K562 (cell line): ENCODE measurements around the gene TAP2. TPM values are rescaled to one million over a fixed set of nuclear protein-coding genes. Genes with fewer than 3 reads are reported as not detected.

ENCODE experiments used
- ATAC-seq: fragments of 200-7000 bp; cut with Tn5 transposase; 3 replicates; pipeline ENCODE4 v1.9.1; 2020; ENCODE audit warnings: moderate library complexity
- BruUV-seq: library from RNA; stranded (reverse); fragments of 400-500 nt; replicated peaks from 2 replicates; lab custom pipeline; 2021; lab: Mats Ljungman, UMichigan
- CTCF ChIA-PET: fragments of 300-600 bp; formaldehyde crosslinking; extraction: SDS; loops from one replicate; lab custom pipeline; 2021; ENCODE audit warnings: low intra/inter-chr PET ratio; lab: Yijun Ruan, JAX
- POLR2A ChIA-PET: fragments of 300-600, 350-650 bp; sonication (Branson Sonifier 250); formaldehyde crosslinking; extraction: SDS; loops from one replicate; lab custom pipeline; 2021; ENCODE audit warnings: antibody characterized with exemption, inconsistent platforms; lab: Yijun Ruan, JAX
- DNase-seq, 4 experiments: peaks; one replicate each; pipeline versions ENCODE4 v3.0.0 to v3.0.0-alpha.2; 2011 to 2018; ENCODE audit warnings: low spot score in 3 of 4, mixed read lengths in 3 of 4; ENCODE audit errors: extremely low read depth in 1 of 4
- FAIRE-seq: peaks from 2 replicates; lab custom pipeline; 2011; peaks lifted over from hg19 to GRCh38; lab: Jason Lieb, UNC
- H2AFZ ChIP-seq: 2 replicates; pipeline ENCODE4 v1.6.0; 2011; ENCODE audit warnings: low read depth, low read length, control low read depth, inconsistent platforms
- H3K27ac ChIP-seq: fragments of 200-600 bp; 3 replicates; pipeline ENCODE4 v1.8.0; 2011; ENCODE audit warnings: low read depth, mild to moderate bottlenecking, control low read depth, inconsistent platforms, low read length, moderate library complexity, mixed read lengths; ENCODE audit errors: extremely low read depth
- H3K27me3 ChIP-seq, 2 experiments: fragments of 300-600 bp in 1 of 2; 2 replicates in 1 of 2; 3 replicates in 1 of 2; pipeline versions ENCODE4 v1.6.0 to v1.8.0; 2011; ENCODE audit warnings: inconsistent platforms in 2 of 2, low read length in 2 of 2, mild to moderate bottlenecking in 1 of 2, mixed read lengths in 1 of 2, moderate library complexity in 1 of 2; ENCODE audit not compliant: control insufficient read depth in 2 of 2, insufficient read depth in 2 of 2
- H3K36me3 ChIP-seq: fragments of 300-600 bp; 3 replicates; pipeline ENCODE4 v1.8.0; 2011; ENCODE audit warnings: mild to moderate bottlenecking, low read length, inconsistent platforms; ENCODE audit not compliant: control insufficient read depth, insufficient read depth
- H3K4me1 ChIP-seq, 2 experiments: fragments of 200-600 bp in 1 of 2; replicated peaks in 1 of 2; 2 replicates in 1 of 2; 3 replicates in 1 of 2; pipeline versions ENCODE4 v1.5.1 to v1.8.0; 2011; ENCODE audit warnings: inconsistent platforms in 2 of 2, low read length in 2 of 2, mild to moderate bottlenecking in 1 of 2, mixed read lengths in 1 of 2, moderate library complexity in 1 of 2; ENCODE audit not compliant: control insufficient read depth in 2 of 2, insufficient read depth in 2 of 2
- H3K4me2 ChIP-seq: 2 replicates; pipeline ENCODE4 v1.6.1; 2011; ENCODE audit warnings: low read length, control low read depth, inconsistent platforms, mixed read lengths; ENCODE audit not compliant: insufficient read depth
- H3K4me3 ChIP-seq: fragments of 200-600 bp; sonication (generic), shearing (Covaris generic); 2 replicates; pipeline ENCODE4 v1.5.1; 2016; ENCODE audit warnings: control low read depth, inconsistent platforms
- H3K79me2 ChIP-seq: fragments of 200-600 bp; 3 replicates; pipeline ENCODE4 v1.8.0; 2011; ENCODE audit warnings: low read length, inconsistent platforms; ENCODE audit not compliant: control insufficient read depth, insufficient read depth
- H3K9ac ChIP-seq, 2 experiments: 2 replicates each; pipeline versions ENCODE4 v1.6.0 to v1.6.1; 2011; ENCODE audit warnings: low read depth in 2 of 2, low read length in 2 of 2, control low read depth in 1 of 2, inconsistent platforms in 1 of 2, mild to moderate bottlenecking in 1 of 2, mixed read lengths in 1 of 2; ENCODE audit not compliant: insufficient read depth in 1 of 2
- H3K9me1 ChIP-seq: one replicate; pipeline ENCODE4 v1.6.0; 2011; ENCODE audit warnings: inconsistent platforms, mild to moderate bottlenecking, low read length, moderate library complexity; ENCODE audit not compliant: control insufficient read depth, insufficient read depth
- H3K9me3 ChIP-seq: replicated peaks from 2 replicates; pipeline ENCODE4 v1.5.1; 2011; ENCODE audit warnings: low read depth, low read length, inconsistent platforms; ENCODE audit not compliant: control insufficient read depth, insufficient read depth
- H4K20me1 ChIP-seq: replicated peaks from 2 replicates; pipeline ENCODE4 v1.6.1; 2011; ENCODE audit warnings: low read length, inconsistent platforms, mixed read lengths; ENCODE audit not compliant: control insufficient read depth, insufficient read depth
- ADNP ChIP-seq: fragments of 200-800 bp; sonication (Bioruptor generic); IDR thresholded peaks from 2 replicates; pipeline ENCODE4 v1.6.1; 2016; ENCODE audit warnings: missing genetic modification characterization, missing compliant biosample characterization
- CHD2 ChIP-seq: IDR thresholded peaks from 2 replicates; pipeline ENCODE4 v1.6.1; 2011; ENCODE audit warnings: low read depth, low read length
- HCFC1 ChIP-seq: IDR thresholded peaks from 2 replicates; pipeline ENCODE4 v1.6.1; 2012; ENCODE audit warnings: low read depth, low read length, improper control_type of control experiment
- HMBOX1 ChIP-seq: sonication (generic); IDR thresholded peaks from 2 replicates; pipeline ENCODE4 v1.6.1; 2016
- IRF2 ChIP-seq: sonication (generic); formaldehyde crosslinking; IDR thresholded peaks from 2 replicates; pipeline ENCODE4 v1.8.1; 2022; ENCODE audit warnings: mild to moderate bottlenecking, missing genetic modification reagents
- MAX ChIP-seq: sonication (generic); formaldehyde crosslinking; IDR thresholded peaks from 2 replicates; pipeline ENCODE4 v1.9.0; 2022; ENCODE audit warnings: mild to moderate bottlenecking, missing genetic modification reagents
- NR2C1 ChIP-seq, 2 experiments: fragments of 450-650 bp; IDR thresholded peaks; 2 replicates each; pipeline ENCODE4 v1.6.1; 2017; ENCODE audit warnings: mild to moderate bottlenecking in 2 of 2, antibody characterized with exemption in 1 of 2, inconsistent platforms in 1 of 2, missing compliant biosample characterization in 1 of 2, missing genetic modification characterization in 1 of 2
- TAF7 ChIP-seq: fragments of 450-650 bp; IDR thresholded peaks from 2 replicates; pipeline ENCODE4 v1.6.1; 2016; ENCODE audit warnings: missing genetic modification characterization, missing compliant biosample characterization
- TGIF2 ChIP-seq: sonication (generic); formaldehyde crosslinking; IDR thresholded peaks from 2 replicates; pipeline ENCODE4 v1.8.1; 2022; ENCODE audit warnings: mild to moderate bottlenecking, missing genetic modification reagents, moderate library complexity
- TOE1 ChIP-seq, 2 experiments: fragments of 450-650 bp in 1 of 2; sonication (generic) in 1 of 2; formaldehyde crosslinking in 1 of 2; IDR thresholded peaks; 2 replicates each; pipeline versions ENCODE4 v1.7.1 to v1.8.0; 2016 to 2022; ENCODE audit warnings: borderline replicate concordance in 2 of 2, mild to moderate bottlenecking in 2 of 2, antibody characterized with exemption in 1 of 2, inconsistent platforms in 1 of 2, low read depth in 1 of 2, missing genetic modification reagents in 1 of 2, moderate library complexity in 1 of 2
- ZBTB1 ChIP-seq: sonication (generic); formaldehyde crosslinking; IDR thresholded peaks from 2 replicates; pipeline ENCODE4 v1.8.1; 2023; ENCODE audit warnings: missing genetic modification reagents, low read depth, mild to moderate bottlenecking, borderline replicate concordance
- ZBTB43 ChIP-seq: sonication (generic); formaldehyde crosslinking; IDR thresholded peaks from 2 replicates; pipeline ENCODE4 v1.8.0; 2023; ENCODE audit warnings: mild to moderate bottlenecking, missing genetic modification reagents
- ZNF174 ChIP-seq: fragments of 250-450 bp; sonication (Bioruptor Pico); IDR thresholded peaks from 2 replicates; pipeline ENCODE4 v1.4.0; 2020; ENCODE audit warnings: mild to moderate bottlenecking
- ZNF316 ChIP-seq: fragments of 450-650 bp; IDR thresholded peaks from 2 replicates; pipeline ENCODE4 v1.6.1; 2016
- ZNF639 ChIP-seq, 2 experiments: fragments of 200-800 bp in 1 of 2; sonication (Bioruptor generic) in 1 of 2; sonication (generic) in 1 of 2; formaldehyde crosslinking in 1 of 2; IDR thresholded peaks in 1 of 2; conservative IDR thresholded peaks in 1 of 2; 2 replicates each; pipeline versions ENCODE4 v1.5.0 to v1.6.1; 2016 to 2020; ENCODE audit warnings: missing compliant biosample characterization in 1 of 2, missing genetic modification characterization in 1 of 2, missing genetic modification reagents in 1 of 2
- ZSCAN32 ChIP-seq: fragments of 450-650 bp; formaldehyde crosslinking; IDR thresholded peaks from 2 replicates; pipeline ENCODE4 v1.4.0; 2020; ENCODE audit warnings: mild to moderate bottlenecking, moderate library complexity
- WGBS: fragments of 100-300 bp; shearing (Covaris generic); methylation state at CpG from one replicate; pipeline ENCODE4 v1.1.6; 2016; ENCODE audit warnings: low coverage, mixed read lengths; ENCODE audit not compliant: insufficient coverage; ENCODE audit errors: missing lambda C conversion rate; 5-methylcytosine and 5-hydroxymethylcytosine counted together
- in situ Hi-C: fragments of 300-500 bp; cut with MboI; formaldehyde crosslinking; loops from 4 replicates; pipeline ENCODE4 v1.15.0; 2018; ENCODE audit warnings: inconsistent platforms, mixed read lengths
- intact Hi-C: fragments of 100-400 bp; cut with micrococcal nuclease; formaldehyde crosslinking; loops from 2 replicates; pipeline ENCODE4 v1.14.2; 2022
- polyA plus RNA-seq, 8 experiments: library from polyadenylated mRNA; depleted of rRNA in 4 of 8; stranded (reverse) in 5 of 8; unstranded in 3 of 8; fragments of >200 nt; fragmentation: Nextera tagmentation in 2 of 8; fragmentation: Illumina TruSeq in 1 of 8; extraction: Ambion mirVana in 2 of 8; extraction: Trizol in 1 of 8; gene quantifications; 2 replicates each; pipeline versions ENCODE4 v1.2.1 to v1.2.3, GENCODE V29; 2011 to 2014; ENCODE audit warnings: inconsistent platforms in 1 of 8, missing spikeins in 1 of 8
- total RNA-seq, 7 experiments: library from RNA; depleted of rRNA in 6 of 7; stranded (reverse); fragments of >200 nt in 6 of 7; fragmentation: Illumina TruSeq in 2 of 7; extraction: Trizol in 2 of 7; gene quantifications; 2 replicates each; pipeline versions ENCODE4 v1.2.1 to v1.2.3, GENCODE V29; 2011 to 2021; ENCODE audit warnings: low replicate concordance in 1 of 7

Gene TAP2
- total and polyA plus RNA-seq, 9 of the 15 experiments (the other 6 are each of a cell fraction or from before 2014, with no cell fraction given) = 2.0 to 53.5 (median 19.6) TPM

GRCh38 chr6:32854376-32855178, 16.0 kb upstream of the TAP2 start:
- no peak for ATAC-seq
- peak; percentile 46 for FAIRE-seq
- no peaks in the 10 kb centered on the region for H3K79me2 ChIP-seq
- H3K27ac ChIP-seq = no peak overlapping the region
- 25% methylated on average over 24 of the region's 24 CpGs for WGBS
- no peaks in the 10 kb centered on the region for H3K36me3 ChIP-seq
- DNase-seq = peak in 1 of 4 experiments; percentile 39
- H3K4me1 ChIP-seq = peaks cover 27 to 30% of the 10 kb centered on the region in 2 experiments
- in situ Hi-C loops (no loop called here), intact Hi-C loops (no loop called here)
- BruUV-seq = no TSS peak
- H3K9me1 ChIP-seq = peaks cover 3% of the 10 kb centered on the region
- H3K9me3 ChIP-seq = no peaks in the 10 kb centered on the region
- CTCF ChIA-PET = interaction anchor here (1.4 to 2.1 kb wide), 4 partner anchors 10 to 16 kb away, joined by 4 to 27 read pairs (median 10); partner anchors contain the start of gene TAP2
- peaks cover 19 to 49% of the 10 kb centered on the region in 2 experiments for H3K27me3 ChIP-seq
- H3K4me2 ChIP-seq = peak overlapping the region; percentile 91
- H3K4me3 ChIP-seq = peak overlapping the region; percentile 65
- POLR2A ChIA-PET = interaction anchor here (0.6 to 7.5 kb wide), 4 partner anchors 13 to 117 kb away, joined by 3 to 56 read pairs (median 12); partner anchors contain the start of gene TAP2
- peak overlapping the region in 1 of 2 experiments; percentile 93; a peak in 2 of 4 replicates for H3K9ac ChIP-seq
- H4K20me1 ChIP-seq = peaks cover 8% of the 10 kb centered on the region; the same call in 1 of the 2 replicates
- peak overlapping the region; percentile 99 for H2AFZ ChIP-seq
- TF ChIP-seq HMBOX1 = no peak
- TF ChIP-seq MAX (CRISPR knock-in tag) = no peak
- no peak for TF ChIP-seq TOE1 (IDR thresholded peaks at IDR 0.05; ENCODE audit: borderline replicate concordance)
- no peak for TF ChIP-seq TOE1 (CRISPR knock-in tag; IDR thresholded peaks at IDR 0.05; ENCODE audit: borderline replicate concordance, low read depth)
- no peak for TF ChIP-seq ZNF174
- 0 out of 2 replicates have a peak, but pooled peaks have one; percentile 15 for TF ChIP-seq TAF7 (tag)
- no peak for TF ChIP-seq NR2C1 (IDR thresholded peaks at IDR 0.05)
- TF ChIP-seq NR2C1 (tag; IDR thresholded peaks at IDR 0.05) = no peak
- TF ChIP-seq ZNF639 (CRISPR knock-in tag; conservative IDR thresholded peaks at IDR 0.05 in 1 of 2, IDR thresholded peaks at IDR 0.05 in 1 of 2) = no peak
- 0 out of 2 replicates have a peak, but pooled peaks have one; percentile 3 for TF ChIP-seq ZBTB43 (CRISPR knock-in tag)
- TF ChIP-seq CHD2 = no peak
- TF ChIP-seq ADNP (tag) = no peak
- peak; percentile 12; the same call in 1 of the 2 replicates for TF ChIP-seq IRF2 (CRISPR knock-in tag)
- TF ChIP-seq ZBTB1 (CRISPR knock-in tag) = no peak
- TF ChIP-seq ZNF316 = no peak
- TF ChIP-seq ZSCAN32 (CRISPR knock-in tag) = no peak
- no peak for TF ChIP-seq TGIF2 (CRISPR knock-in tag)
- no peak for TF ChIP-seq HCFC1
